Gastroesophageal sphincter (tissue), 3 donors: ENCODE measurements around the gene CCNG2.

Experiments used
- CTCF ChIP-seq, 4 experiments: fragments of 200-600 bp in 2 of 4; fragments of 450-650 bp in 2 of 4; sonication (generic) in 1 of 4; IDR thresholded peaks; one replicate each; pipeline ENCODE4 v1.5.1; 2017 to 2019; ENCODE audit warnings: antibody characterized with exemption in 4 of 4, mild to moderate bottlenecking in 2 of 4, moderate library complexity in 2 of 4
- POLR2A ChIP-seq, 2 donors: fragments of 450-650 bp; IDR thresholded peaks; one replicate each; pipeline ENCODE4 v1.6.1; 2017; ENCODE audit warnings: antibody characterized with exemption in 2 of 2, mild to moderate bottlenecking in 2 of 2, moderate library complexity in 1 of 2
- POLR2AphosphoS5 ChIP-seq: sonication (generic); formaldehyde crosslinking; IDR thresholded peaks from one replicate; pipeline ENCODE4 v1.6.1; 2017; ENCODE audit warnings: antibody characterized with exemption

GRCh38 chr4:77149789-77150188, 7.2 kb upstream of the CCNG2 start:
- TF ChIP-seq CTCF (IDR thresholded peaks at IDR 0.05) = no peak
- no peak for TF ChIP-seq POLR2A (IDR thresholded peaks at IDR 0.05)
- TF ChIP-seq POLR2AphosphoS5 = no peak
